Measurements from ENCODE around the gene SHTN1.

SHTN1 gene

DNA sequence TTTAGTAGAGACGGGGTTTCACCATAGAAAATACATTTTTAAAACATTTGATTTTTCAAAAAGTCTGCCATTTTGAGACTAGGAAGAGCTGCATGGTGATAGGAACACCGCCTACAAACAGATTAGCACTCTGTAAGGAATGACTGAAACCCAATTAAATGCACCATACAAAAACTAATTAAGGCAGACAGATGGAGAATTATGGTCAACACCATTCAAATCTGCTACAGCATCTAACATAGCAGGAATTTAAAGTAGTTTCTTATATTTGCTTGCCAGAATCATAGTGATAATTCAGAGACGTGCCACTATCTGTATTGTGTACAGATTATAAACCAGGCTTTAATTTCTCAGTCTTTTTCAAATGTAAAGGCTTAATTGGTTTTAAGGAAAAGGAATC is 87.5 kb downstream of the SHTN1 start:
- no peak overlapping the region for H3K4me3 ChIP-seq (ENCODE audit: low read length, poor library complexity, severe bottlenecking)
- no peaks in the 10 kb centered on the region for H3K27me3 ChIP-seq (ENCODE audit: insufficient read depth, low read length, poor library complexity, severe bottlenecking)
- no peak overlapping the region for H3K4me2 ChIP-seq (ENCODE audit: low read depth, low read length, poor library complexity, severe bottlenecking)
- no peaks in the 10 kb centered on the region for H3F3A ChIP-seq (ENCODE audit: low read depth)
- no peak overlapping the region for H3K9ac ChIP-seq (ENCODE audit: low read depth, low read length, poor library complexity, severe bottlenecking)
- H3K36me3 ChIP-seq (ENCODE audit: insufficient read depth, low read length), result no peaks in the 10 kb centered on the region
- no peaks in the 10 kb centered on the region for H4K20me1 ChIP-seq (ENCODE audit: insufficient read depth, low read length, poor library complexity, severe bottlenecking)
- no peaks in the 10 kb centered on the region for H3K9me2 ChIP-seq (replicated peaks; ENCODE audit: low read depth, low read length)
- no peak overlapping the region for H2AFZ ChIP-seq (ENCODE audit: low read length)
- TF ChIP-seq, protein P1, sequence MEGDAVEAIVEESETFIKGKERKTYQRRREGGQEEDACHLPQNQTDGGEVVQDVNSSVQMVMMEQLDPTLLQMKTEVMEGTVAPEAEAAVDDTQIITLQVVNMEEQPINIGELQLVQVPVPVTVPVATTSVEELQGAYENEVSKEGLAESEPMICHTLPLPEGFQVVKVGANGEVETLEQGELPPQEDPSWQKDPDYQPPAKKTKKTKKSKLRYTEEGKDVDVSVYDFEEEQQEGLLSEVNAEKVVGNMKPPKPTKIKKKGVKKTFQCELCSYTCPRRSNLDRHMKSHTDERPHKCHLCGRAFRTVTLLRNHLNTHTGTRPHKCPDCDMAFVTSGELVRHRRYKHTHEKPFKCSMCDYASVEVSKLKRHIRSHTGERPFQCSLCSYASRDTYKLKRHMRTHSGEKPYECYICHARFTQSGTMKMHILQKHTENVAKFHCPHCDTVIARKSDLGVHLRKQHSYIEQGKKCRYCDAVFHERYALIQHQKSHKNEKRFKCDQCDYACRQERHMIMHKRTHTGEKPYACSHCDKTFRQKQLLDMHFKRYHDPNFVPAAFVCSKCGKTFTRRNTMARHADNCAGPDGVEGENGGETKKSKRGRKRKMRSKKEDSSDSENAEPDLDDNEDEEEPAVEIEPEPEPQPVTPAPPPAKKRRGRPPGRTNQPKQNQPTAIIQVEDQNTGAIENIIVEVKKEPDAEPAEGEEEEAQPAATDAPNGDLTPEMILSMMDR (conservative IDR thresholded peaks at IDR 0.05; ENCODE audit: low read length), result no peak
- TF ChIP-seq EZH2phosphoT487 (IDR thresholded peaks at IDR 0.05; ENCODE audit: borderline replicate concordance), result no peak
- H3K9me3 ChIP-seq (ENCODE audit: insufficient read depth, low read depth, low read length), result no peaks in the 10 kb centered on the region
- H3K4me1 ChIP-seq (ENCODE audit: insufficient read depth, low read length, poor library complexity, severe bottlenecking), result no peaks in the 10 kb centered on the region
- H3K79me2 ChIP-seq (ENCODE audit: insufficient read depth, low read length), result no peaks in the 10 kb centered on the region

DNA sequence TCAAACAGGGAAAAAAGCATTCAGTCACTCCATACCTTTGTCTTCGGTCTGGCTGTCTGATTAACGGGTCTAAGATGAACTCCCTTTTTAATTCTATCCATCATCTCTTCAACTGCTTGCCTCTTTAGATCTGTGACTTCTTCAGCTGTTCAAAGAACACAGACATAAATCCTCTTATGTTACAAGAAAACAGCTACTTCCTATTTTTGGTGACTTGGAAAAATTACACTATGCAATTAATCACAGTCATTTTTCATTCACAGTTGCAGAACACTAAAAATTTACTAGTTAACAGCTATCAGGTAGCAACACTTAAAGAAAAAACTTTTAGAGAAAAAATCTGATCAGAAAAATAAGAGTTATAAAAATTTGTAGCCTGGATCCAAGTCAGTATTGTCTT is 89.6 kb downstream of the SHTN1 start:
- no peak overlapping the region for H3K4me3 ChIP-seq (ENCODE audit: low read length, poor library complexity, severe bottlenecking)
- no peaks in the 10 kb centered on the region for H4K20me1 ChIP-seq (ENCODE audit: insufficient read depth, low read length, poor library complexity, severe bottlenecking)
- TF ChIP-seq EZH2phosphoT487 (IDR thresholded peaks at IDR 0.05; ENCODE audit: borderline replicate concordance), result no peak
- TF ChIP-seq, protein P1 (conservative IDR thresholded peaks at IDR 0.05; ENCODE audit: low read length), result no peak

DNA sequence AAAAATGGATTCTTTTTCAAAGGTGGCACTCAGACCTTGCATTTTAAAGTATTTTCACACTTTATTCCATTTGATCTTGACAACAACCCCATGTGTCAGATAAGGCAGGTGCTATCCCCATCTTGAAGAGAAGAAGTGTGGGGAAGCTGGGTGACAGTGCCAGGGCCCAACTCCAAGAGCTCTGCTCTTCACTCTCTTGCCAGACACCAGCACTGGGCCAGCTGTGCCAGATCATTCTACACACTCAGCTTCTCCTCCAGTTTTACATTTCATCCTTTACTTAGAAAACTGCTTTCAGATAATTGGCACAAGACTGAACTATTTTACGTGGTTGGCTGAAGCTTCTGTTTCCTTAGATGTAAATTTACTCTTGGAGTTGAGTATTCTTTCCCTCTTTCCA is 91.3 kb downstream of the SHTN1 start:
- H4K20me1 ChIP-seq (ENCODE audit: insufficient read depth, low read length, poor library complexity, severe bottlenecking), result no peaks in the 10 kb centered on the region
- no peak overlapping the region for H3K4me3 ChIP-seq (ENCODE audit: low read length, poor library complexity, severe bottlenecking)
- no peaks in the 10 kb centered on the region for H3K27me3 ChIP-seq (ENCODE audit: insufficient read depth, low read length, poor library complexity, severe bottlenecking)
- H3K4me2 ChIP-seq (ENCODE audit: low read depth, low read length, poor library complexity, severe bottlenecking), result no peak overlapping the region
- H3K79me2 ChIP-seq (ENCODE audit: insufficient read depth, low read length), result no peaks in the 10 kb centered on the region
- H3K4me1 ChIP-seq (ENCODE audit: insufficient read depth, low read length, poor library complexity, severe bottlenecking), result no peaks in the 10 kb centered on the region
- no peaks in the 10 kb centered on the region for H3F3A ChIP-seq (ENCODE audit: low read depth)
- no peak overlapping the region for H2AFZ ChIP-seq (ENCODE audit: low read length)
- H3K9ac ChIP-seq (ENCODE audit: low read depth, low read length, poor library complexity, severe bottlenecking), result no peak overlapping the region
- TF ChIP-seq, protein P1 (conservative IDR thresholded peaks at IDR 0.05; ENCODE audit: low read length), result no peak
- TF ChIP-seq EZH2phosphoT487 (IDR thresholded peaks at IDR 0.05; ENCODE audit: borderline replicate concordance), result no peak
- no peaks in the 10 kb centered on the region for H3K9me3 ChIP-seq (ENCODE audit: insufficient read depth, low read depth, low read length)
- H3K36me3 ChIP-seq (ENCODE audit: insufficient read depth, low read length), result no peaks in the 10 kb centered on the region
- no peaks in the 10 kb centered on the region for H3K9me2 ChIP-seq (replicated peaks; ENCODE audit: low read depth, low read length)

More for the DNA sequence above, 89.6 kb downstream of the SHTN1 start:
- H3K79me2 ChIP-seq (ENCODE audit: insufficient read depth, low read length), result no peaks in the 10 kb centered on the region
- no peaks in the 10 kb centered on the region for H3F3A ChIP-seq (ENCODE audit: low read depth)
- H3K4me1 ChIP-seq (ENCODE audit: insufficient read depth, low read length, poor library complexity, severe bottlenecking), result no peaks in the 10 kb centered on the region
- no peak overlapping the region for H2AFZ ChIP-seq (ENCODE audit: low read length)
- no peak overlapping the region for H3K4me2 ChIP-seq (ENCODE audit: low read depth, low read length, poor library complexity, severe bottlenecking)
- no peaks in the 10 kb centered on the region for H3K27me3 ChIP-seq (ENCODE audit: insufficient read depth, low read length, poor library complexity, severe bottlenecking)
- no peak overlapping the region for H3K9ac ChIP-seq (ENCODE audit: low read depth, low read length, poor library complexity, severe bottlenecking)
- no peaks in the 10 kb centered on the region for H3K9me2 ChIP-seq (replicated peaks; ENCODE audit: low read depth, low read length)
- no peaks in the 10 kb centered on the region for H3K9me3 ChIP-seq (ENCODE audit: insufficient read depth, low read depth, low read length)
- no peaks in the 10 kb centered on the region for H3K36me3 ChIP-seq (ENCODE audit: insufficient read depth, low read length)
